Esophagus mucosa (tissue), 1 donor: ENCODE results near the gene SLF2. TPM values are rescaled to one million over a fixed set of nuclear protein-coding genes. Genes with fewer than 3 reads are reported as not detected.

Source experiments
- ATAC-seq: fragments of 200-7000 bp; cut with Tn5 transposase; one replicate; pipeline ENCODE4 v1.9.1; 2020
- total RNA-seq: library from RNA; stranded (reverse); gene quantifications from one replicate; pipeline ENCODE4 v1.2.4, GENCODE V29; 2023
- donor health status: DM: yes; HTN: yes; CAD: no.

Gene SLF2
- total RNA-seq, 1 donor from 2014 or later: 11.5 TPM

DNA sequence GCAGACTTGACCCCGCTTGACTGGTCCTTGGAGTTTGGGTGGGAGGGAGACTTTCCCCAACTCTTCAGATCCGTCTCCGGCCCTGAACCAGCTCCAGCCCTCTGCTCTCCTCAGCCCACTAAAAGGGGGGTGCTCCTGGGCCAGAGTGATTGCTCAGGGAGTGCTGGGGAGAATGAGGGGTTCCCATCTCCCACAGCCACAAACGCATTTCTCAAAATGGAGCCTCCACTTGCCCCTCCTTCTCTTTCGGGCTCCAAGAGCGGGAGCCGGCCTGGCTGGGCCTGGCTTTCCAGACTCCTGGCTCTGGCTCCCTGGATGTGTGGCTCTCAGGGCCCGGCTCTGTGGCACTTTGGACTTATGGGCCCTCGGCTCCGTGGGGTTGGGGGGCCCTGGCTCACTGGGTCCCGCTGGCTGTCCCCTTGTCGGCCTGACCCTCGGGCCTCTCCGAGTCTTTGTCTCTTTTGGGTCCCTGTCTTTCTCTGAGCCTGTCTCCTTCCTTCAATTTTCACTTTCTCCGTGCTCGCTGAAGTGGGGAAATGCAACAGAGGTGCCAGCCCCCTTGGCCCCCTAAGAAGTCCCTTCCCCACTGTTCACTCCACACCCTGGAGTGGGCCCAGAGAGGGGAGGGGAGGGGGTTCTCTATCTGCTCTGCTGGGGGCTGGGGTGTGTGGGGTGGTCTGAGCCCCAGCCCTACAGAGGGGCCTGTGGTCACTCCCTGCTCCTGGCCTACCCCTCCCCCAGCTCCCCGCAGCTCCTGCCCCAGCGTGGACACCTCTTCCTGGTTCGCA lies 87.6 kb downstream of the SLF2 start:
- no peak for ATAC-seq

DNA sequence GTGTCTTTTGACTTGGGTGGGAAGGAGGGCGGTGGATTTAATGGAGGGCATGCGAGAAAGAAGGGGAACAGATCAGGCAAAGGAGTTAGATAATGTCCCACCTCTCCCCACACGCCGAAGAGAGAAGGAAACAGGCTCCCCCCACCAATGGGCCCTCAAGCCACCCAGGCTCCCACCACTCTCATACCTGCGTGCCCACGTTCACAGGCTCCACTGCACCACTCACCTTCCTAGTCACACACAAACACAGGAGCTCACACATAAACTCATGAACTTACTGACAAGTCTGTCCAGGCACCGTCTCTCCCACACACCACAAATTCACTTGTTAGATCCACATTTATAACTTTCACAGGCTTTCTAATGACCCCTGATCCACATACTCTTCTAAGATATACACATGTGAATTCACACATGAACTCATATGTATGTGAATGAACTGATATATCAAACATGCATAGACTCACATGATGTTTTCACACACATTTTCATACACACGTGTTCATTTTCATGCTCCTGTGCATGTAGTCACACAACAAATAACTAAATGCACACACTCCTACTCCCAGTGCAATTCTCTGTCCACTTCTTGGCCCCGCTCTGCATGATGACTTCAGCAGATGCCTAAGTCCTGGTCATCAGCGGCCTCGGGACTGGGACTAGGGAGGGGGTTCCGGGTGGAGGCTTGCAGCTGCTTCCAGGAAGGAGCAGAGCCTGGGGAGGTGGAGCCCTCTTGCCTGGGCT lies 88.3 kb downstream of the SLF2 start:
- peak; percentile 6 for ATAC-seq

DNA sequence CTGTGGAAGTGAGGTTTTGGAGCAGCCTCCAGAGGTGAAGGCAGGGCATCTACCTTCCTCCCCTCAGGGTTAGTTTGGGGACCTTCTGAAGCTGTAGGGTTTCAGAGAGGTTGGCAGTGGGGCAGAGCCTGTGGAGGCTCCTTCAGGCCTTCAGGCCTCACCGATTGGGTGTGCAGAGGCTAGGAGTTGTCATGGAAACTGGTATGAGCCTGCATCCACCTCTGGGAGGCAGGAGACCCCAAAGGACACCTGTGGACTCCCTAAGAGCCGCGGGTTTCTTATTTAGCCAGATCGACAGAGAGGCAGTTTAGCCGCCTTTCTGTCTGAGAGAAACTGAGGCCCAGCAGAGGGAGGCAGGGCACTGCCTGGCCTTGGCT lies 88.9 kb downstream of the SLF2 start:
- ATAC-seq: no peak

DNA sequence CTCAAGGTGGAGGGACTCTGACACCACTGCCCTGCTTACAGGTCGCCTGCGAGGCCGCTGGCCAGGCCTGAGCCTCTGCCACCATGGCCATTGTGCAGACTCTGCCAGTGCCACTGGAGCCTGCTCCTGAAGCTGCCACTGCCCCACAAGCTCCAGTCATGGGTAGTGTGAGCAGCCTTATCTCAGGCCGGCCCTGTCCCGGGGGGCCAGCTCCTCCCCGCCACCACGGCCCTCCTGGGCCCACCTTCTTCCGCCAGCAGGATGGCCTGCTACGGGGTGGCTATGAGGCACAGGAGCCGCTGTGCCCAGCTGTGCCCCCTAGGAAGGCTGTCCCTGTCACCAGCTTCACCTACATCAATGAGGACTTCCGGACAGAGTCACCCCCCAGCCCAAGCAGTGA lies 89.7 kb downstream of the SLF2 start:
- ATAC-seq: no peak

DNA sequence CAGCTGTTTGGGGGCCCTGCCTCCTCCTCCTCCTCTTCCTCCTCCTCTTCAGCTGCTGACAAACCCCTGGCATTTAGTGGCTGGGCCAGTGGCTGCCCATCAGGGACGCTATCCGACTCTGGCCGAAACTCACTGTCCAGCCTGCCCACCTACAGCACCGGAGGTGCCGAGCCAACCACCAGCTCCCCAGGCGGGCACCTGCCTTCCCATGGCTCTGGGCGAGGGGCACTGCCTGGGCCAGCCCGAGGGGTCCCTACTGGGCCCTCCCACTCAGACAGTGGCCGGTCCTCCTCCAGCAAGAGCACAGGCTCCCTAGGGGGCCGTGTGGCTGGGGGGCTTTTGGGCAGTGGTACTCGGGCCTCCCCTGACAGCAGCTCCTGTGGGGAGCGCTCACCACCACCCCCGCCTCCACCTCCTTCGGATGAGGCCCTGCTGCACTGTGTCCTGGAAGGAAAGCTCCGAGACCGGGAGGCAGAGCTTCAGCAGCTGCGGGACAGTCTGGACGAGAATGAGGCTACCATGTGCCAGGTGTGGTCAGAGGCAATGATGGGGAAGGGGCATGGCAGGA lies 91.0 kb downstream of the SLF2 start:
- ATAC-seq: no peak

DNA sequence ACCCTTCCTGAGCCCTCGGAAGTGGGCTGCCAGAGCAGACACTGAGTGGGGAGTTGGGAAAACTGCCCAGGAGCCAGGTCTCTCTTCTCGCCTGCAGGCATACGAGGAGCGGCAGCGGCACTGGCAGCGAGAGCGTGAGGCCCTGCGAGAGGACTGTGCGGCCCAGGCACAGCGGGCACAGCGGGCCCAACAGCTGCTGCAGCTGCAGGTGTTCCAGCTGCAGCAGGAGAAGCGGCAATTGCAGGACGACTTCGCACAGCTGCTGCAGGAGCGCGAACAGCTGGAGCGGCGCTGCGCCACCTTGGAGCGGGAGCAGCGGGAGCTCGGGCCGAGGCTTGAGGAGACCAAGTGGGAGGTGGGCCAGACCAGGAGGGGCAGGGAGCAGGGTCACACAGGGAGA lies 92.6 kb downstream of the SLF2 start:
- no peak for ATAC-seq

DNA sequence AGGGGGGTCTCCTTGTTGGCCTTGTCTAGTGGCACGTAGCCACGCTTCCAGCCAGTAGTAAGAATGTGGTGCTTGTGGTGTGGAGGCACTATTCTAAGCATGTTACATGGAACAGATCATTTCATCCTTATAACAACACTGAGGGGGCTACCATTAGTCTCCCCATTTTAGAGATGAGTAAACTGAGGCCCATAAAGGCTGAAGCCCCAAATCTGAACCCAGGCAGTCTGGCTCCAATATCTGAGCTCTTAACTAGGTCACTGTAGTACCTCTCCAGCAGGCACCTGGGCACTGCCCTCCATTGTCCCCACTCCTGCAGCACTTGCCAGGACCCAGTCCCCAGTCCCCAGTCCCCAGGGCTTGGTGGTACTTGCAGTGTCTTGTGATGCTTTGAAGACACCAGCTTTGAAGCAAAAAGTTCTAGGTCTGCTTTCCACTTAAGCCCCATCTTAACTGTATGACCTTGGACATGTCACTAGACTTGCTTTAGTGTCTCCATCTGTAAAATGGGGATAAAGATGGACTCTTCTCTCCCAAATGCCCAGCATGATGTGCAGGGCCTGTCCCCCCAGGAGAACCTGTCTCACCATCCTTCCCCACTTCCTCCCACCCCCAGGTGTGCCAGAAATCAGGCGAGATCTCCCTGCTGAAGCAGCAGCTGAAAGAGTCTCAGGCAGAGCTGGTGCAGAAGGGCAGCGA lies 93.3 kb downstream of the SLF2 start:
- no peak for ATAC-seq

DNA sequence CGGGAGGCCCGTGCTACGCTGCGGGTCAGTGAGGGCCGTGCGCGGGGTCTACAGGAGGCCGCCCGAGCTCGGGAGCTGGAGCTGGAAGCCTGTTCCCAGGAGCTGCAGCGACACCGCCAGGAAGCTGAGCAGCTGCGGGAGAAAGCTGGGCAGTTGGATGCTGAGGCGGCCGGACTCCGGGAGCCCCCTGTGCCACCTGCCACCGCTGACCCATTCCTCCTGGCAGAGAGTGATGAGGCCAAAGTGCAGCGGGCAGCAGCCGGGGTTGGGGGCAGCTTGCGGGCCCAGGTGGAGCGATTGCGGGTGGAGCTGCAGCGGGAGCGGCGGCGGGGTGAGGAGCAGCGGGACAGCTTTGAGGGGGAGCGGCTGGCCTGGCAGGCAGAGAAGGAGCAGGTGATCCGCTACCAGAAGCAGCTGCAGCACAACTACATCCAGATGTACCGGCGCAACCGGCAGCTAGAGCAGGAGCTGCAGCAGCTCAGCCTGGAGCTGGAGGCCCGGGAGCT lies 93.9 kb downstream of the SLF2 start:
- no peak for ATAC-seq

DNA sequence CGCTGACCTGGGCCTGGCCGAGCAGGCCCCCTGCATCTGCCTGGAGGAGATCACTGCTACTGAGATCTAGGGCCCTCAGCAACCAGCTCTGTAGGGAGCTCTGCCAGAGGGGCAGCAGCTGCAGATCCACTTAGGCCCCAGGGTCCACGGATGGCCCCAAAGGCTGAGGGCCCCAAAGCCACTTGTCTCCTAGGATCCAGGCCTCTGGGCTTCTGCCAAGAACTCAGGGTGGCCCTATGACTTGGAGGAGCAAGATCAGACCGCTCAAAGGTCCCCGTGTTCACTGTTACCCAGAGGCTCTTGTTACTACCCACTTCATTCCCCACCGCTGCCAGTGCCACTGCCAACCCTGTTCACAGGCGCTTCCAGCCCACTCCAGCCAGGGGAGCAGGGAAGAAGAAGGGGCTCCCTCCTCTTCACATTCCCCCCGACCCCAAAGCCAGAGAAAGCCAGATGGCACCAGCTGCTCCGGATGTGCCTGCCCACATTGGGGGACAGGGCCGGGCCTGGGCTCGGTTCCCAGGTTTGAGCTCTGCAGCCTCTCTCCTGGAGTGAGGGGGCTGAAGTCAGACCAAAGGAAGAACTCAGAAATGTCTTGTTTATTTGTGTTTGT lies 94.4 kb downstream of the SLF2 start:
- no peak for ATAC-seq

DNA sequence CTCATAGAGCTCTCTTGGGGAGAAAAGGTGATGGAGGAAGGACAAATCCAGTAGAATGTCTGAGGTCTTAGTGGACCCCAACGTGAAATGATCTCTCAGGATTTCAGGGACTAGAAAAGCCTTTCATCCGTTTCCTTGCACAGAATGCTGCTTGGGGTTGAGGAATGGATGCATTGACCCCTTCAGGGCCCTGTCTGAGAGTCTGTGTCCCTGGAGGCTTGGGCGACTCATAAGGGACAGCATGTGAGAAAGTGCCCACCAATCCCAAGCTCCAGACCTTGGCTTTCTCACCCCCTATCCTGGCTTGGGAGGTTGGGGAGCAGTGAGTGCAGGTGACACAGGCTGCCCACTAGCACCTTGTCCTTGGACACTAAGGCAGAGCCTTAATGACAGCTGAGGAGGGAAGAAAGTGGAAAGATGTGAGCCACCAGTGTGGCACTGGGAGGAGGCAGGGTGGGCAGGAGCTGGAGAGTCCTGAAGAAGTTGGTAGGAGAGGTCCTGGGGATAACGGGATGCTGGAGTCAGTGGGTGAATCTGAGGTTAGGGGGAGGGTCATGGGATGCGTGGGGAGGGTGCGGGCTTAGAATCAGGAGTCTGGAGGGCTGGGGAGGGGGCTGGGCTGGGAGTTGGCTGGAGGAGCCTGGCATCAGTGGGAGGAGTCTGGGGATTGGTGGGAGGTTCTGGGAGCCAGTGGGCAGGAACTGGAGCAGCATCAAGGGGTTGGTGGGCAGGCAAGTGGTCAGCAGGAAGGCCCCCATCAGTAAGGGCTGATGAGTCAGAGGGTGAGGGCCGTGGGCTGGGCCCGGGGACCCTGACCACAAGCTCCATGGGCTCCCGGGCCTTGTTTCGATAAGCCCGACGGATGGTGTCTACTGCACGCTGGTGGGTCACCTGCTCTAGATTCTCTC lies 95.4 kb downstream of the SLF2 start:
- no peak for ATAC-seq

DNA sequence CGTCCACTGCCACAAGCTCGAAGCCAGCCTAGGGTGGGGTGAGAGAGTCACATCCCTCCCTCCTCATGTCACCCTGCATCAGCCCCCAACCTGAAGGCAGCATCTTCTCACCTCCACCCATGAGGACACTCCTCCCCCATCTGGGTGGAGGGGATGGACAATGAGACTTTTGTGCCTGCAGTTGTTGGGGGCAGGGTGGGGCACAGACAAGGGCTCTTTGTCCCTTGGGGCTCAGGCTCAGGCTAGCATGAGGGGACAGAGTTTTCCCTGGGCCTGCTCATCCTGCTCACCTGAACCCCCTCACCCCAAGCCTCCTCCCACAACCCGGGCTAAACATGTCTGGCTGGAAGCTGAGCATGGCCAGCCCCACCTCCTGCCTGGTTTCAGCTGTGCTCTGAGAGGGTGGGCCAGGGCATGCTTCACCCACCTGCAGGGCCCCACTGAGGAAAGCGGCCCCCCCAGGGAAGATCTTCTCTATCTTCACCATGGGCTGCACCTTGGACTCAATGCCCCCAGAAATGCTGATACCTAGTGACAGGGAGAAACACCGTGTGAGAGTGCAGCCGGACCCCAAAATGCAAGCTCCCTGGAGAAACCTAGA lies 96.2 kb downstream of the SLF2 start:
- no peak for ATAC-seq

DNA sequence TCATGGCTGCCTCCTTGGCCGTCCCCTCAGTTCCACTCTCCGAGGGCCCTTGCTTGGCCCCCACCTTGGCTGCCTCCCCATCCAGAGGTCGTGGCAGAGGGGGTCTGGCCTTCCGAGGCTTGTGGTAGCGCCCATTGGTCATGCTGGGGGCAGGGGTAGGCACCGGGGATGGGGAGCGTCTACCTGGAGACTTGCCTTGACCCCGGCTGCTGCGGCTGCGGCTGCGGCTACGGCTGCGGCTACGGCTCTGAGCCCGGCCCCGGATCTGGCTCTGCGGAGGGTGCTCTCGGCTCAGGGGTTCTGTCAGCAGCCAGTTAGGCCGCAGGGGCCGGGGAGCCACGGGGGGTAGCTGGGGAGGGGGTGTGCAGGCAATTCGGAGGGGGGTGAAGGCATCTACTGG lies 97.6 kb downstream of the SLF2 start:
- ATAC-seq: no peak

DNA sequence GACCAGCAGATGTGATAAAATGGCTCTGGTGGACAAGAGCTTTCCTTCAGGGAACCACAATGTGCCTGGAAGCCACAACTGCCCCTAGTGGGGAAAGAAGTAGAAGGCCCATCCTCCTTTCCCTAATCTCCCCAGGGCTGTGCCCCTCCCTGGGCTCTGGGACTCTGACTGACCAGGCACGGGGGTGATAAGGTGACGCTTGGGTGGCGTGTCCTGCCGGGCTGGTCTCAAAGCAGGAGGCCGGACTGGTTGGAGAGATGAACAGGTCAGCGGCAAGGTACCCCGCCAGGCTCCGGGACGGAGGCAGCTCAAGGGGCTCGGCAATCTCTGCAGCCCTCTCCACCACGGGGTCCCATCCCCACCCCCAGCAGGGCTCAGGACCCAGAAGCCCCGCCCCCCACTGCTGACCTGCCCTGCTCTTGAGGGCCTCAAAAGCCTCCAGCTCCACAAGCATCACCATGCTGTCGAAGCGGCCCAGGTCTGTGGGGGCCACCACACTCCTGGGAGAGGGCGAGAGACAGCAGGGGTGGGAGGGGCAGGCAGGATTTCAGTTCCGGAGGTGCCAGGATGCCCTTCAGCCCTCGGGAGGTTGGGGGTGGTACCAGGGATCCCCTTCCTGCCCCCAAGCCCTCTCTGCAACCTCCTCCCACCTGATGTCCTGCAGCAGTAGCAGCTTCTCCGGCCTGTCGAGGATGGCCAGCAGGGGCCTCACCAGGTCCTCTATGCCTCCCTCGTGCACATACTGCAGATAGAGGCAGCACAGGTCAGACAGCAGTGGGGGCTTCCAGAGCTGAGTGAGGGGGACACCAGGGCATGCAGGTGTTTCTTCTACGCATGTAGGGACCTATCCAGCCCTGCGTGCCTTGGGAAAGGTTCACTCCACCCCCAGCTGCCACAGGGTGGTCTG lies 99.0 kb downstream of the SLF2 start:
- ATAC-seq: no peak

DNA sequence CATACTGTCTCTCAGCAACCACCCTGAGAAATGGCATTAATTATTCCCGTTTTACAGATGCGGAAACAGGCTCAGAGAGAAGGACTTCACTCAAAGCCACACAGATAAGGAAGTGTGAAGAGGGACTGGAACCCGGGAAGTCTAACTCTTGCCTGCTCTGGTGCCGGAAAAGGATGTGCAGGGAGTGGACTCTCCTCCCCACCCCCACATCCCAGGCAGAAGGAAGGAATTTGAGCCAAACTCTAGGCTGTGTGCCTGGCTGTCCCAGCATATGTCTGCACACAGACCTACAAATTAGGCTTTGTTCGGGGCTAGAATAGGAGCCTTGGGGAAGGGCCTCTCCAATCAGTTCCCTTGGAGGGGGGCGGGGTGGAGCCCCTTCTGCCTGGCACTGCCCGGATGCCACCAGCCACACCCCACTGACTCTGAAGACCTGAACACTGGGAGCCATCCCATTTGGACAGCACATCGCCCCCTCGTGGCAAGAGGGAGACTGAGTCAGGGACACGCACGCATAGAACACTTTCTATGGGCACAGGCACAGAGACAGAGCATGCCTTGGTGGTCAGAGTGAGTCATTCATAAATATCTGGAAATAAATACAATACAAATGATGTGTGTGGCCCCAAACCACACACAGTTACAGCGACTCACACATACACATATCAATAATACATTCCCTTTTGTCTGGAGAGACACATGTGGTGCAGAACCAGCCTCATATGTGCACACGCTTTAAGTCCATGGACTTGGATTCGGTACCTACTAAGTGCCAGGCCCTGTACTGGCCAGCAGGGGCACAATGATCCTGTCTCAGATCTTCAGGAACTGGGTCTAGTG lies 100.0 kb downstream of the SLF2 start:
- ATAC-seq: peak; percentile 73

DNA sequence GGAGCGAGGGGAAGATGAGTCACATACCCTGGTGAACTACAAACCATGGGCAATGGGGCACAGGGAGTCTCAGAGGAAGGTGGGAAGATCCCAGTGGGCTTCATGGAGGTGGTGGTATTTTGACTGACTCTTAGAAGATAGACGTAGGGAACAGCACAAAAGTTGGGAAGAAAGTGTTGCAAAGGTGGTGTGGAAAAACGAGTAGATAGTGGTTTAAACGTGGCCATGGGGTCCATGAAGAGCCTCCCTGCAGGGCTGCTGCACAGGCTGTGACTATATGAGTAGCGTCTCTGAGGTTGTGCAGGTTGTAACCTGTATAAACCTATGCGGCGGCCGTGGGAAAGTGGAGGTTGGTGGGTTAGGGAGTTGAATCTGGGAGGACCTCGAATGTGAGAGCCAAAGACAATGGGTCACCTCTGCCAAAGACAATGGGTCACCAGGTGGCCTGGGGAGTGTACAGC lies 100.6 kb downstream of the SLF2 start:
- no peak for ATAC-seq

DNA sequence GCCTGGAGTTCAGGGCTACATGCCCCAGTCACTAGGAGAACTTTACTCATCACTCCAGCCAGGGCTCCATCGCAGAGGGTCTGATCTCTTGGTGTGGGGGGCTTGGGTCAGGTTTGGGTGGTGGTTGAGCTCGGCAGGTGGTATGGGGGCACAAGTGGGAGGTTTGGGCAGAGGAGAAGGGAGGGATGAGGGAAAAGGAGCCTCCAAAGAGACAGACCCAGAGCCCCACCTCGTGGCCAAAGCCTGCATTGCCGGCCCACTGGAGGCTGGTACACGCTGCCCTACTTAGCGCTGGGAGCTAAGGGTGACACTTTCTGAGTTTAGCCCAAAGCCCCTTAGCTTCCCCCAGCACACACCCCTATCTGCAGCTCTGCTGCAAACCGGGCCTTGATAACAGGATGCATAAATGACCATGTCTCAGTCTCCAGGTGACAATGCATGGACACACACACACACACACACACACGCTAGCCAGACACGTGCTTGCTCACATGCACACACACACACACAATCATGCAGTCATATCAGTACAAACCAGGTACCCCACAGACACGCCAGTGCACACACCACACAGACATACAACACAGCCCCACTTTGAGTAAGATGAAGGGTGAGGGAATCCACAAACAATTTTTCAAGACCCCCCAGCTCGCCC lies 101.6 kb downstream of the SLF2 start:
- ATAC-seq: peak; percentile 65
